Panc1 (cell line): ENCODE results near the gene NIPSNAP2.

Experiments used
- CTCF ChIP-seq: fragments of 450-650 bp; IDR thresholded peaks from 2 replicates; pipeline ENCODE4 v1.5.1; 2017; ENCODE audit warnings: mild to moderate bottlenecking
- POLR2AphosphoS5 ChIP-seq: IDR thresholded peaks from 2 replicates; pipeline ENCODE4 v1.6.1; 2012; ENCODE audit warnings: mild to moderate bottlenecking, low read depth, low read length, moderate library complexity
- REST ChIP-seq, 2 experiments: IDR thresholded peaks; 2 replicates each; pipeline ENCODE4 v1.6.1; 2011 to 2012; ENCODE audit warnings: low read depth in 2 of 2, control low read depth in 1 of 2, low read length in 1 of 2, mild to moderate bottlenecking in 1 of 2, moderate library complexity in 1 of 2; ENCODE audit not compliant: insufficient read depth in 1 of 2
- SIN3A ChIP-seq: IDR thresholded peaks from 2 replicates; pipeline ENCODE4 v1.6.1; 2012; ENCODE audit warnings: low read depth, mild to moderate bottlenecking, low read length, moderate library complexity, borderline replicate concordance; ENCODE audit not compliant: insufficient read depth

- TF ChIP-seq CTCF = no peak
- no peak for TF ChIP-seq REST (IDR thresholded peaks at IDR 0.05; ENCODE audit: insufficient read depth in 1 of 2, low read depth in 2 of 2, low read length in 1 of 2)
- no peak for TF ChIP-seq SIN3A
- TF ChIP-seq POLR2AphosphoS5 = no peak
Observed at GRCh38 chr7:55970978-55971377, 6.6 kb downstream of the NIPSNAP2 start.
